ACC112 (cell line): ENCODE results near the gene TOP3B.

Experiments
- H2AFZ ChIP-seq: fragments of 200-600 bp; sonication (generic); one replicate; pipeline ENCODE4 v1.6.0; 2017; ENCODE audit warnings: antibody characterized with exemption, low read length; ENCODE audit not compliant: unreplicated experiment
- H3K27ac ChIP-seq: fragments of 200-600 bp; sonication (generic); 2 replicates; pipeline ENCODE4 v1.5.1; 2014; ENCODE audit warnings: low read depth, mild to moderate bottlenecking, antibody characterized with exemption, low read length, moderate library complexity
- H3K27me3 ChIP-seq: fragments of 200-600 bp; sonication (generic); 2 replicates; pipeline ENCODE4 v1.6.1; 2014; ENCODE audit warnings: mild to moderate bottlenecking, antibody characterized with exemption, low read length, moderate library complexity, mixed read lengths; ENCODE audit not compliant: insufficient read depth
- H3K36me3 ChIP-seq: fragments of 200-600 bp; sonication (generic); 2 replicates; pipeline ENCODE4 v1.6.1; 2016; ENCODE audit warnings: mild to moderate bottlenecking, antibody characterized with exemption, low read length, moderate library complexity, mixed read lengths; ENCODE audit not compliant: insufficient read depth
- H3K4me1 ChIP-seq: fragments of 200-600 bp; sonication (generic); one replicate; pipeline ENCODE4 v1.6.1; 2016; ENCODE audit warnings: low read length, mixed read lengths; ENCODE audit not compliant: insufficient read depth, unreplicated experiment, control insufficient read depth
- H3K4me3 ChIP-seq: fragments of 200-600 bp; sonication (generic); 2 replicates; pipeline ENCODE4 v1.5.1; 2014; ENCODE audit warnings: mild to moderate bottlenecking, low read depth, low read length
- H3K79me2 ChIP-seq: fragments of 200-600 bp; sonication (generic); one replicate; pipeline ENCODE4 v1.6.0; 2016; ENCODE audit warnings: low read length; ENCODE audit not compliant: control insufficient read depth, unreplicated experiment, insufficient read depth

TOP3B gene

DNA sequence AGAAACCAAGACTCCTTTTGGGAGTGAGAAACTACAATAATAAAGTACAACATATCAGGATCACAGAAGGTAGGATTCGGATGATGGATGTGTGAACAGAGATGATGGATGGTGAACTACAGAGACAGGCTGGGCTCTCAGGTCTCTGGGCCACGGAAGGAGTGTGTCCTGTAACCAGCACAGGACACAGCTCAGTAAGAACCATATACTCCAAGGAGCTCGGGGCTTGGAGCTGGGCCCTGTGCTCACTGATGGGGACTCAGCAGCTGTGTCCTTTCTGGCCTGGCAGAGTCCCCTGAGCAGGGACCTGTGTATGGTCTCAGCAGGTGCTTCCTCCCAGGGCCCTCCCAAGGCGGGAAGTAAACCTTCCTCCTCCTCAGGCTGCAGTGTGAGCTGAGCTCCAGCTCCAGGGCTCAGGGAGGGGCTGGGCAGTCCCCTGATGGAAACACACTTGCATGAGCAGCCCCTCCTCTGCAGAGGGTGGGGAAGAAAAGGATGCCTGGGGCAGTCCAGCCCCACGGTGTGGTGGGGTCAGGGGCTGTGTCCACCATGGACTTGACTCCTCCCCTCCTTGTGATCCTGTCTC, 39.8 kb upstream of the TOP3B start:
- Histone ChIP-seq H3K4me3 (no peak overlapping the region), H3K27ac (no peak overlapping the region), H3K27me3 (no peaks in the 10 kb centered on the region), H3K79me2 (no peaks in the 10 kb centered on the region), H3K36me3 (no peaks in the 10 kb centered on the region), H3K4me1 (no peaks in the 10 kb centered on the region), H2AFZ (no peak overlapping the region)

- no peaks in the 10 kb centered on the region for H3K36me3 ChIP-seq
- H3K27me3 ChIP-seq: no peaks in the 10 kb centered on the region
- no peak overlapping the region for H3K4me3 ChIP-seq
- no peak overlapping the region for H2AFZ ChIP-seq
- no peaks in the 10 kb centered on the region for H3K79me2 ChIP-seq
- H3K27ac ChIP-seq: no peak overlapping the region
- no peaks in the 10 kb centered on the region for H3K4me1 ChIP-seq
Measured at GRCh38 chr22:22021162-22021750, 38.7 kb upstream of the TOP3B start.

GRCh38 chr22:22020425-22020852, 37.9 kb upstream of the TOP3B start:
- Histone ChIP-seq H3K4me1 (no peaks in the 10 kb centered on the region), H2AFZ (no peak overlapping the region), H3K79me2 (no peaks in the 10 kb centered on the region), H3K36me3 (no peaks in the 10 kb centered on the region), H3K27ac (no peak overlapping the region), H3K4me3 (no peak overlapping the region), H3K27me3 (no peaks in the 10 kb centered on the region)

DNA sequence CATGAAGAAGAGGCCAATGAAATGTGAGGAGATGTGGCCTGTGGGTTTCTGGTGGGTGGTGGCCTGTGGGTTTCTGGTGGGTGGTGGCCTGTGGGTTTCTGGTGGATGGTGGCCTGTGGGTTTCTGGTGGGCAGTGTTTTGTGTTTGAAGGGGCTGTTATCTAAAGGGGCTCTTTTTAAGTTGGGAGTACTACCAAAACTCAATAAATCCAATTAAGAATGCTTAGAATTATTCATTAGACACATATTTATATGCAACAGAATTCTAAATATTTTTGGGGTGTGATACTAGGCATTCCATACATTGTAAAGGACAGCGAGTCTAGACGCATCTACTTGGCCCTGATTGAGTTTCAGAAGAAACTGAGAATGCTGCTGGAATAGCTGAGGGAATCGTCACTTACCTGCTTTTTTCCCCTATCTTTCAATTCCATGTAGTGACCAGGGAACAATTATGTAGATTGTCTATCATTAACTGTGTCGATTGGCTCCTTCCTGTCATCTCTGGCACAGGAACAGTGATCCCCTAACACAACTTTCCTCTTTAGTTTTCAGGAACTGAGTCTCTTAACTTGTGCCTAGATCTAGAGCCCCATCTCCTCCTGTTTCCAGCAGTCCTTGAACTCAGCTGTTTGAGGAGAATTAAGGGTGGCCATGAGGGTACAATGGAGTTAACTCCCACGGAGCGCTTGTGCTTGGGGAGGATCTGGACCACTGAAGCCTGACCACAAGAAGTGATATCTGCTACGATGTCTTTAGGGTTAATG, 37.3 kb upstream of the TOP3B start:
- no peaks in the 10 kb centered on the region for H3K4me1 ChIP-seq
- H3K27ac ChIP-seq: no peak overlapping the region
- H3K36me3 ChIP-seq: no peaks in the 10 kb centered on the region
- no peaks in the 10 kb centered on the region for H3K79me2 ChIP-seq
- no peak overlapping the region for H3K4me3 ChIP-seq
- no peak overlapping the region for H2AFZ ChIP-seq
- no peaks in the 10 kb centered on the region for H3K27me3 ChIP-seq

DNA sequence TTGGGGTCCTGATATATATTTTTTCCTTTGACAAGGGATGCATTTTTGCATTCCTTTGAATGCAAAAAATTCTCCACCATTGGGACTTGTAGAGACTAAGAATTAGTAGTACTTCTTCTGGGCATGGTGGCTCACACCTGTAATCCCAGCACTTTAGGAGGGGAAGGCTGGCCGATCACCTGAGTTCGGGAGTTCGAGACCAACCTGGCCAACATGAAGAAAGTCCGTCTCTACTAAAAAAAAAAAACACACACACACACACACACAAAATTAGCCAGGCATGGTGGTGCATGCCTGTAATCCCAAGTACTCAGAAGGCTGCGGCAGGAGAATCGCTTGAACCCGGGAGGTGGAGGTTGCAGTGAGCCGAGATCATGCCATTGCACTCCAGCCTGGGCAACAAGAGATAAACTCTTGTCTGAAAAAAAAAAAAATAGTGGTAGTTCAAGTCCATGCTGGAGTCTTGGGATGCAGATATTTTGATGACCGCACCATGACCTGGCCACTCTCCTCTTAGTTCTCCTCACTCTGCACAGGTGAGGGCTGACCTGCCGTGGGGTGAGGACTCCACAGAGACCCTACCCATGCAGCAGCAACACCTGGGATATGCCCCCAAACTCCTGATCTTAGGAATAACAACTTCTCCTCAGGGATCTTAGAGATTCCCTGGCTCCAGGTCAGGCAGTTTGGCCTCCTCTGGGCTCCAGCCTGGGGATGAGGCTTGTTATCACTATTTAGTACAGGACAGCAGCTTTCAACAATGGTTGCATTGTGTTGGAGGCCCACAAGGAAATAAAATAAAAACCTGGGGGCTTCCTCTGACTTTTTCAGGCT, 36.5 kb upstream of the TOP3B start:
- no peaks in the 10 kb centered on the region for H3K27me3 ChIP-seq
- H2AFZ ChIP-seq: no peak overlapping the region
- no peak overlapping the region for H3K4me3 ChIP-seq
- no peak overlapping the region for H3K27ac ChIP-seq
- H3K4me1 ChIP-seq: no peaks in the 10 kb centered on the region
- no peaks in the 10 kb centered on the region for H3K36me3 ChIP-seq
- no peaks in the 10 kb centered on the region for H3K79me2 ChIP-seq

- H3K79me2 ChIP-seq: no peaks in the 10 kb centered on the region
Measured at GRCh38 chr22:22015631-22016030, 33.0 kb upstream of the TOP3B start.

GRCh38 chr22:22014285-22014659, 31.7 kb upstream of the TOP3B start:
- Histone ChIP-seq H2AFZ (no peak overlapping the region), H3K4me1 (no peaks in the 10 kb centered on the region), H3K4me3 (no peak overlapping the region), H3K36me3 (no peaks in the 10 kb centered on the region), H3K27ac (no peak overlapping the region), H3K27me3 (peaks cover 19% of the 10 kb centered on the region), H3K79me2 (no peaks in the 10 kb centered on the region)

More at GRCh38 chr22:22015631-22016030, 33.0 kb upstream of the TOP3B start:
- Histone ChIP-seq H3K27ac (no peak overlapping the region), H3K27me3 (peaks cover 7% of the 10 kb centered on the region; the same call in 1 of the 2 replicates), H3K36me3 (no peaks in the 10 kb centered on the region), H3K4me3 (no peak overlapping the region), H3K4me1 (no peaks in the 10 kb centered on the region), H2AFZ (no peak overlapping the region)

- H2AFZ ChIP-seq: no peak overlapping the region
- no peak overlapping the region for H3K27ac ChIP-seq
- H3K4me1 ChIP-seq: no peaks in the 10 kb centered on the region
- H3K79me2 ChIP-seq: no peaks in the 10 kb centered on the region
- H3K4me3 ChIP-seq: no peak overlapping the region
- H3K27me3 ChIP-seq: peaks cover 24% of the 10 kb centered on the region
- no peaks in the 10 kb centered on the region for H3K36me3 ChIP-seq
Measured at GRCh38 chr22:22013559-22014284, 31.1 kb upstream of the TOP3B start.

GRCh38 chr22:22011964-22012363, 29.4 kb upstream of the TOP3B start:
- no peaks in the 10 kb centered on the region for H3K79me2 ChIP-seq
- peaks cover 24% of the 10 kb centered on the region for H3K27me3 ChIP-seq

DNA sequence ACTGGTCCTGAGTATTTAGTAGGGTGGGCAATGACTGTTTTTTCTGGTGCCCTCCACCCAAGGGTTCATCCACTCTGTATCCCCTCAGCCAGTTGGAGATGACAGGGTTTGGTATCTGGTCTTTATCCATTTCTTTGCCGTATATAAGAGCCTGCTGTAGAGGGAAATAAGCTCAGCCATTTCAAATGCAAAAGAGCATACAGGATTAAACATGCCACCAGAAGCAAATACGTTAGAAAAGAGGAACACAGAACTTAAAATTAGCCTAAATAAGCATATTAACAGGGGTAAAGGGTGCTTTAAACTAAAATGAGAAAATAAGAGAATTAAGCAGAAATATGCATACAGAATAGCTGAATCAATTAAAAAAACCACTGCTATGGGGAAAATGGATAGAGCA, 27.8 kb upstream of the TOP3B start:
- Histone ChIP-seq H3K4me3 (no peak overlapping the region), H3K79me2 (no peaks in the 10 kb centered on the region), H3K27me3 (peaks cover 24% of the 10 kb centered on the region), H2AFZ (no peak overlapping the region), H3K4me1 (no peaks in the 10 kb centered on the region), H3K36me3 (no peaks in the 10 kb centered on the region), H3K27ac (no peak overlapping the region)

More at GRCh38 chr22:22011964-22012363, 29.4 kb upstream of the TOP3B start:
- no peak overlapping the region for H3K27ac ChIP-seq
- no peak overlapping the region for H3K4me3 ChIP-seq
- no peaks in the 10 kb centered on the region for H3K4me1 ChIP-seq
- no peaks in the 10 kb centered on the region for H3K36me3 ChIP-seq
- H2AFZ ChIP-seq: no peak overlapping the region
